Stimulated activated CD8-positive, alpha-beta memory T cell treated with anti-CD3 and anti-CD28 coated beads, Interleukin-7, amount 100 ng/mL, for 1 hour (primary cell): ENCODE data around the gene IBA57.
"Not testable (repeated sequence)": the region's sequence is repeated elsewhere in the genome, so short reads cannot be mapped to it uniquely, and the experiment has no call there.

Source experiments
- DNase-seq, 2 donors: peaks; one replicate each; pipeline ENCODE4 v3.0.0-alpha.2; 2020; ENCODE audit warnings: low read depth in 2 of 2

The IBA57 gene

GRCh38 chr1:228226956-228227791 is 61.6 kb downstream of the IBA57 start:
- DNase-seq = no peak

- not testable (repeated sequence) for DNase-seq
Measured at GRCh38 chr1:228228147-228228546, 62.5 kb downstream of the IBA57 start.

- DNase-seq = no peak
Measured at GRCh38 chr1:228228601-228229074, 63.0 kb downstream of the IBA57 start.

- no peak for DNase-seq
Measured at GRCh38 chr1:228231189-228231588, 65.6 kb downstream of the IBA57 start.
